HUES6 (cell line): ENCODE data around the gene LAMA1.
"Not testable (repeated sequence)": the region's sequence is repeated elsewhere in the genome, so short reads cannot be mapped to it uniquely, and the experiment has no call there.

ENCODE experiments used
- H3K27ac ChIP-seq: 2 replicates; pipeline ENCODE4 v1.7.0; 2013; ENCODE audit warnings: low read depth, mild to moderate bottlenecking, low read length, inconsistent platforms
- H3K27me3 ChIP-seq: 2 replicates; pipeline ENCODE4 v1.6.1; 2013; ENCODE audit warnings: low read length; ENCODE audit not compliant: control insufficient read depth, insufficient read depth
- H3K36me3 ChIP-seq: 2 replicates; pipeline ENCODE4 v1.6.1; 2013; ENCODE audit warnings: low read length; ENCODE audit not compliant: control insufficient read depth, insufficient read depth
- H3K4me1 ChIP-seq: 2 replicates; pipeline ENCODE4 v1.6.1; 2013; ENCODE audit warnings: low read length; ENCODE audit not compliant: control insufficient read depth, insufficient read depth
- H3K4me3 ChIP-seq: 2 replicates; pipeline ENCODE4 v1.5.1; 2013; ENCODE audit warnings: low read depth, low read length
- H3K9ac ChIP-seq: one replicate; pipeline ENCODE4 v1.6.1; 2013; ENCODE audit warnings: mild to moderate bottlenecking, low read length
- H3K9me3 ChIP-seq: 2 replicates; pipeline ENCODE4 v1.6.1; 2013; ENCODE audit warnings: low read depth, low read length; ENCODE audit not compliant: control insufficient read depth, insufficient read depth

LAMA1 gene

DNA sequence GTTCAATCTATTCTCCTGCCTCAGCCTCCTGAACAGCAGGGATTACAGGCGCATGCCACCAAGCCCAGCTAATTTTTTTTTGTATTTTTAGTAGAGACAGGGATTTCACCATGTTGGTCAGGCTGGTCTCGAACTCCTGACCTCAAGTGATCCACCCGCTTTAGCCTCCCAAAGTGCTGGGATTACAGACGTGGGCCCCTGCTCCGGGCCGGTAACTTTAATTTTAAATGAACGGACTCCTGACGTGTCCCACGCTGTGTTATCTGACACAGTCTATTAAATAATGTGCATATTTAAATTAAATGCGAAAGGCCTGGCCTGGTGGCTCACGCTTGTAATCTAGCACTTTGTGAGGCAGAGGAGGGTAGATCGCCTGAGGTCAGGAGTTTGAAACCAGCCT is 27.3 kb upstream of the LAMA1 start:
- not testable (repeated sequence) for H3K4me1 ChIP-seq, H3K27me3 ChIP-seq, H3K4me3 ChIP-seq, H3K9me3 ChIP-seq, H3K9ac ChIP-seq, H3K27ac ChIP-seq, H3K36me3 ChIP-seq

- H3K4me3 ChIP-seq, result no peak overlapping the region
- no peak overlapping the region for H3K9ac ChIP-seq
- no peaks in the 10 kb centered on the region for H3K27me3 ChIP-seq
- H3K36me3 ChIP-seq, result no peaks in the 10 kb centered on the region
- no peak overlapping the region for H3K27ac ChIP-seq
- H3K9me3 ChIP-seq, result no peaks in the 10 kb centered on the region
- H3K4me1 ChIP-seq, result no peaks in the 10 kb centered on the region
Measured at GRCh38 chr18:7141287-7141686, 23.7 kb upstream of the LAMA1 start.

- H3K9me3 ChIP-seq, result no peaks in the 10 kb centered on the region
- no peak overlapping the region for H3K27ac ChIP-seq
- H3K36me3 ChIP-seq, result no peaks in the 10 kb centered on the region
- no peaks in the 10 kb centered on the region for H3K4me1 ChIP-seq
- no peak overlapping the region for H3K9ac ChIP-seq
- no peaks in the 10 kb centered on the region for H3K27me3 ChIP-seq
- no peak overlapping the region for H3K4me3 ChIP-seq
Measured at GRCh38 chr18:7139409-7139808, 21.8 kb upstream of the LAMA1 start.

DNA sequence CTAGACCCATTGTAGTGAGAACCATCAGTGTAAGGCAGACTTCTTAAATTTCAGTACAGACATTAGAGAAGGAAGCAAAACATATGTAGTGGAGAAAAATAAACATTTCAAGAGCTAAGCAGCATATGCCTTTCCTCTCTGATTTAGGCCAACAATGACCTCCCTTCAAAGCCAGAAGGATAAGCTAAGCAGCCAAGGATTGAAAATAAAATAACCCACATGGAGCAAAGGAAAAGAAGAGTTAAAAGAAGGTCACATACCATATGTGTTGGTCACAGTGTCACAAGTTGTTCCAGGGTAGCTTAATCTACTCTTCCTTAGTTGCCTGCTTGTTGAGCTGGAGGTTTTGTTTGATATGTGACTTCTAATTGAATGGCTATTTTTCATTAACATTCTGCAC is 15.6 kb upstream of the LAMA1 start:
- Histone ChIP-seq H3K9ac (no peak overlapping the region), H3K27me3 (no peaks in the 10 kb centered on the region), H3K27ac (peak overlapping the region; percentile 16; the same call in 1 of the 2 replicates), H3K9me3 (no peaks in the 10 kb centered on the region), H3K36me3 (no peaks in the 10 kb centered on the region), H3K4me1 (no peaks in the 10 kb centered on the region), H3K4me3 (no peak overlapping the region)

DNA sequence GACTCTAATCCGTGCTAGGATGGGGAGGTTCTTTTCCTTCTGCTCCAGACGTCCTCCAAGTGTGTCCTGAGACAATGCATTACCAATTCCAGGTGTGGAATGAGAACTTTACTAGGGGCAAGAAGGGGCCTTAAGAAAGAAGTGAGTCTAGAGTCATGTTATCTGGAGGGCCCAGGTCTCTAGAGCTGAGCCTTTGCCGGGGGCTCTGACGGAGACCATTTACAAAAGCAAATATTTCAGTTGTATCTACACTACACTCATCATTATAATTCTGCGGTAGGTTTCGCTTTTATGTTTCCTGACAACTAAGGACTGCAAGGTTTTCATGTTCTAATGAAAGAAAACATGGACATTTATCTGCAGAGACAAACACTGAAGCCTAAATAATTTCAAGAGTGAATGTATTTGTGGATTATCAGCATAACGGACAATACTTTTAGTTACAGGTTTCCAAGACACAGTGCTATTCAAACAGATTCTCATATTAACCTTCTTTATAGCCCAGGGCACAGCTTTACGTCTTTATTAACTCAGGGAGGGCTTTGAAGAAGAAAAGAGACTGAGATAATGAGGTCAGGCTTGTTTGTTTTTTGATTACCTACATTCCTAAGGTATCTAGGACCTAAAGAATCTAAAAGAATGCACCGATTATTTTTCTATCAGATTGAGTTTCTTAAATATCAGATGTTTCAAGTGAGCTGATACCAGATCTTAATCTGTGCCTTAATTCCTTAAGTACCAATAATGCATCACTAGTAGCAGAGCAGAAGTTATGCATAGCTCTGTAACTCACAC is 15.0 kb upstream of the LAMA1 start:
- Histone ChIP-seq H3K4me1 (no peaks in the 10 kb centered on the region), H3K4me3 (no peak overlapping the region), H3K36me3 (no peaks in the 10 kb centered on the region), H3K27ac (peak overlapping the region; percentile 16; the same call in 1 of the 2 replicates), H3K9ac (no peak overlapping the region), H3K9me3 (no peaks in the 10 kb centered on the region), H3K27me3 (no peaks in the 10 kb centered on the region)

DNA sequence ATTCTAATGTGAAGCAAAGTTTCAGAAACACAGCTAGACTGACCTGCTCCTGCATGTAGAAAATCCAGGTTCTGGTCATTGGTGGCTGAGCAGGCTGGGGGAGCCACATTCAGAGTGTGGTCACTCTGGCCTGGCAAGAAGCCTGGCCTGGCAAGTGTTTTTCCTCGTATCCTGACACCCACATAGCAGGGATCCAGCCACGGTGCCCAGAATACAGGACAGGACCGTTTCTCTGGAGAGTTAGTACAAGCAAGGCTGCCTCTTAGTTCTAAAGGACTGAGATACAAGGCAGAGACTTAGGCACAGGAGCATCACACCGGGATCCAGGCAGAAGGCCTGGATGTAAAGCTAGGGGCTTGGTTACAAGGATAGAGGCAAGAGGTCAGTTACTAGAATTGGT is 4.8 kb upstream of the LAMA1 start:
- H3K27me3 ChIP-seq, result peaks cover 5% of the 10 kb centered on the region; the same call in 1 of the 2 replicates

DNA sequence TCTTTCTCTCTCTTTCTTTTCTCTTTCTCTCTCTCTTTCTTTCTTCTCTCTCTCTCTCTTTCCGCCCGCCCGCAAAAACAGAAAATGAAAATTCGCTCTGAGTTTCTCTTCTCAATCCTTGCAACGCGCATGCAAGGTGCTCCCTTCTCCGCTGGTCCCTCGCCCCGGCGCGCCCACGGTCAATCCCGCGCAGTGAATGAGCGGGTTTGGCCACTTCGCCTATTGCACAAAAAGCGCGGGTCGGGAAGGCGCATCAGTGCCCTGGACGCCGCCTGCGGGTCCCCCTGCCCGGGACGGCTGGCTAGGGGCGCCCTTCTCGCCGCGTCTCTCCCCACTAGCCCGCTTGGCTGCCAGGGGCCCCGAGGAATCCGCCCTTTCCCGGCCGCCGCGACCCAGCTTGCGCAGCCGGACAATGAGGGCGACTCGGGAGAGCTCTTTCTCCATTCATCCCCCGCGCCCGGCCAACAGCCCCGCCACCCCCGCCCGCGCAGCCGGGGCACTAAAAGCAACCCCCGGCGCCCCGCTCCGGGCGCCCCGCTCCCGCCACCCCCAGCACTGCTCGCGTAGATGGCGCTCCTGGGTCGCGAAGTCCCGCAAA is 706 bp downstream of the LAMA1 start:
- H3K27me3 ChIP-seq, result peaks cover 18% of the 10 kb centered on the region
- H3K4me1 ChIP-seq, result peaks cover 11% of the 10 kb centered on the region; the same call in 1 of the 2 replicates
- no peak overlapping the region for H3K27ac ChIP-seq
- H3K4me3 ChIP-seq, result peak overlapping the region; percentile 73
- no peaks in the 10 kb centered on the region for H3K9me3 ChIP-seq
- no peaks in the 10 kb centered on the region for H3K36me3 ChIP-seq
- H3K9ac ChIP-seq, result peak overlapping the region; percentile 56

More for the DNA sequence above, 4.8 kb upstream of the LAMA1 start:
- Histone ChIP-seq H3K9ac (no peak overlapping the region), H3K9me3 (no peaks in the 10 kb centered on the region), H3K36me3 (no peaks in the 10 kb centered on the region), H3K4me3 (no peak overlapping the region), H3K27ac (no peak overlapping the region), H3K4me1 (no peaks in the 10 kb centered on the region)

GRCh38 chr18:7116001-7116730 is 1.4 kb downstream of the LAMA1 start:
- no peak overlapping the region for H3K9ac ChIP-seq
- H3K27me3 ChIP-seq, result peaks cover 18% of the 10 kb centered on the region
- H3K4me3 ChIP-seq, result peak overlapping the region; percentile 73

DNA sequence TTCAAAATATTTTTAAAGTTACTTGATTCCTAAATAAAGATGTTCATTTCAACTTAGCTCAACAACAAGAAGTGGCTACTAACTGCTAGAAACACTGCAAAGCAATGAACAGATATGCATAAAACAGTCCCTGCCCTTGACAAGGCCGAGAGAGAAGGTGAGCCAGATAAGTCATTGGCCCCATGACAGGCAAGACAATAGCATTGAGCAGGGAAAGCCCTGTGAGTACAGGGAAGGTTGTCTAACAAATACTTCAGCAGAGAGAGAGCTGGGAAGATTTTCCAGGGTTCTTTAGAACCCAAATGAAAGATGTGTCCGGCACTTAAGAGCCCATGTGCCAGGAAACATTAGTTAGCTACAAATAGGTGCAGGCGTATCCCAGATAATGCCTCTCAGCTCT is 4.7 kb downstream of the LAMA1 start:
- peaks cover 16% of the 10 kb centered on the region; the same call in 1 of the 2 replicates for H3K4me1 ChIP-seq
- H3K27me3 ChIP-seq, result peaks cover 13% of the 10 kb centered on the region
- no peak overlapping the region for H3K27ac ChIP-seq
- no peak overlapping the region for H3K9ac ChIP-seq
- no peaks in the 10 kb centered on the region for H3K9me3 ChIP-seq
- H3K4me3 ChIP-seq, result no peak overlapping the region
- H3K36me3 ChIP-seq, result no peaks in the 10 kb centered on the region

More at GRCh38 chr18:7116001-7116730, 1.4 kb downstream of the LAMA1 start:
- Histone ChIP-seq H3K36me3 (no peaks in the 10 kb centered on the region), H3K9me3 (no peaks in the 10 kb centered on the region), H3K27ac (no peak overlapping the region), H3K4me1 (peaks cover 14% of the 10 kb centered on the region; the same call in 1 of the 2 replicates)

- H3K36me3 ChIP-seq, result no peaks in the 10 kb centered on the region
- H3K9me3 ChIP-seq, result no peaks in the 10 kb centered on the region
- H3K4me3 ChIP-seq, result no peak overlapping the region
- no peak overlapping the region for H3K9ac ChIP-seq
- no peak overlapping the region for H3K27ac ChIP-seq
- H3K4me1 ChIP-seq, result peaks cover 15% of the 10 kb centered on the region; the same call in 1 of the 2 replicates
- peaks cover 4% of the 10 kb centered on the region for H3K27me3 ChIP-seq
Measured at GRCh38 chr18:7111134-7111533, 6.5 kb downstream of the LAMA1 start.

DNA sequence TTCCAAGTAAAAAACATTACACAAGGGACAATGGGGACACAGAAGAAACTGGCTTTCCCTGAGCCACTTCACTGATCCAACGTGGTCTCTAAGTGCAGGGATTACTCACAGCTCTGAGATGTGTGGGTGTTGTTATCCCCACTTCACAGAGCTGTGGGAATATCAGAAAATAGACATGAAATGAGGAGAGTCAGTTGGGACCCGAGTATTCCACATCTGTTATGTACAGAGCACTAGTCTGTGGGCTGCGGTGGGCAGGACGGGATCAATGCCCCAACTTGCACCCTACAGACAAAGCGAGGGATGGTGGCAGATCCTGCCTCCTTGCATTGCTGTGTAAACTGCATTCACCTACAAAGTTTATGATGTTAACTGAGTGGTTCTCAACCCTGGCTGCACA is 11.7 kb downstream of the LAMA1 start:
- Histone ChIP-seq H3K27ac (no peak overlapping the region), H3K4me3 (no peak overlapping the region), H3K4me1 (no peaks in the 10 kb centered on the region), H3K27me3 (no peaks in the 10 kb centered on the region), H3K9ac (no peak overlapping the region), H3K36me3 (no peaks in the 10 kb centered on the region), H3K9me3 (no peaks in the 10 kb centered on the region)
